GM18508 (cell line): ENCODE measurements around the gene CCDC28B.

ENCODE experiments used
- ATAC-seq: cut with Tn5 transposase; IDR thresholded peaks from one replicate; pipeline ENCODE4 v1.9.1; 2021; ENCODE audit warnings: moderate number of reproducible peaks; ENCODE audit not compliant: insufficient read depth, unreplicated experiment

The CCDC28B gene

GRCh38 chr1:32192220-32192948, 8.0 kb upstream of the CCDC28B start:
- ATAC-seq, result no peak

- ATAC-seq, result no peak
Measured at GRCh38 chr1:32194984-32195383, 5.4 kb upstream of the CCDC28B start.

GRCh38 chr1:32195531-32195930, 4.9 kb upstream of the CCDC28B start:
- no peak for ATAC-seq

GRCh38 chr1:32195972-32196823, 4.2 kb upstream of the CCDC28B start:
- no peak for ATAC-seq

- ATAC-seq, result no peak
Measured at GRCh38 chr1:32197074-32197473, 3.3 kb upstream of the CCDC28B start.

GRCh38 chr1:32197837-32198236, 2.6 kb upstream of the CCDC28B start:
- no peak for ATAC-seq

- ATAC-seq, result no peak
Measured at GRCh38 chr1:32198237-32199042, 2.0 kb upstream of the CCDC28B start.

GRCh38 chr1:32199043-32199716, 1.2 kb upstream of the CCDC28B start:
- ATAC-seq, result no peak

- ATAC-seq, result no peak
Measured at GRCh38 chr1:32199717-32200072, 700 bp upstream of the CCDC28B start.

GRCh38 chr1:32201011-32201855, 838 bp downstream of the CCDC28B start:
- no peak for ATAC-seq

- no peak for ATAC-seq
Measured at GRCh38 chr1:32204943-32205361, 4.6 kb downstream of the CCDC28B start.

GRCh38 chr1:32205401-32206370, 5.3 kb downstream of the CCDC28B start, which contains the start of gene IQCC:
IQCC (plus strand) TSS chr1:32205671; CDS start chr1:32205682, 11 bp downstream.
- ATAC-seq, result no peak

GRCh38 chr1:32208469-32208868, 8.1 kb downstream of the CCDC28B start:
- ATAC-seq, result no peak

- ATAC-seq, result no peak
Measured at GRCh38 chr1:32208891-32209328, 8.5 kb downstream of the CCDC28B start, which contains the start of gene DCDC2B. DCDC2B (plus strand) TSS chr1:32209089; CDS start chr1:32209094, 5 bp downstream.

- ATAC-seq, result no peak
Measured at GRCh38 chr1:32215629-32216480, 15.5 kb downstream of the CCDC28B start.

GRCh38 chr1:32216566-32216965, 16.2 kb downstream of the CCDC28B start:
- no peak for ATAC-seq

GRCh38 chr1:32219022-32219421, 18.6 kb downstream of the CCDC28B start:
- no peak for ATAC-seq
